ENCODE results near the gene MRPS17.
A peak's percentile ranks its signal among the peaks of the same experiment; 100 is the strongest.
"Not testable (repeated sequence)": the region's sequence is repeated elsewhere in the genome, so short reads cannot be mapped to it uniquely, and the experiment has no call there.

MRPS17 gene

DNA sequence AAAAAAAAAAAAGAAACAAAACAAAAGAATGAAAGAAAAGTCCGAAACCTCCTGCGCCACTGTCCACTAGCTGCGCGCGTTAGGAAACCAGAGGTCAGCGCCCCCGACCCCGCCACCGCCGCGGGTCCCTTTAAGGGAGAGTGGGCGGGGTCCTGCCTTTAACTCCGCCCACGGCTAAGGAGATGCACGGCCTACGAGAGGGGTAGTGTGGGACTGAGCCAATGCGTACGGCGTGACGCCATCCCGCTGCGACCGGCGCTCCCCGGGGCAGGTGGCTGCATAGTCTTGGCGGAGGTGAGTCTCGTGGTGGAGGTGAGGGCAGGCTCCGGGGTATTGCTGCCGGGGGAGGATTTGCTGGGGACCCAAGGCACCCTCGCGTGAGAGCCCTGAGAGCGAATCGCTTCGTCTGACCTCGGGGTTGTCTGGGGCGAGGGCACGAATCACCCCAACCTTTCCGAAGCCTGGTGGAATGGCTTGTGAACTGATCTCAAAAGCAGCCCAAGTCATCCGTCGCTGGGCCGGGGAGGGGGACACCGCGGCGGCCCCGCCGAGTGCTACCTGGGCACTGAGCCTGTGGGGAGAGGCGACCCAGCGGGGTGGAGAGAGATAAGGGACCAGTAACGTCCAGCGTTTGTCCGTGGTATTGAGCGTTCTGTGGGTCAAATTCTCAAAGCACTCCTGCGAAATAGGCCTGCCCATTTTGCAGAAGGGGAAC lies at the start of gene MRPS17:
Gene MRPS17, plus strand, starts transcription at position 241 of the 715 bp plus-strand sequence. CDS start 1,319 bp downstream, outside the sequence.
- DNase-seq, result peak; percentile 75 to 84

DNA sequence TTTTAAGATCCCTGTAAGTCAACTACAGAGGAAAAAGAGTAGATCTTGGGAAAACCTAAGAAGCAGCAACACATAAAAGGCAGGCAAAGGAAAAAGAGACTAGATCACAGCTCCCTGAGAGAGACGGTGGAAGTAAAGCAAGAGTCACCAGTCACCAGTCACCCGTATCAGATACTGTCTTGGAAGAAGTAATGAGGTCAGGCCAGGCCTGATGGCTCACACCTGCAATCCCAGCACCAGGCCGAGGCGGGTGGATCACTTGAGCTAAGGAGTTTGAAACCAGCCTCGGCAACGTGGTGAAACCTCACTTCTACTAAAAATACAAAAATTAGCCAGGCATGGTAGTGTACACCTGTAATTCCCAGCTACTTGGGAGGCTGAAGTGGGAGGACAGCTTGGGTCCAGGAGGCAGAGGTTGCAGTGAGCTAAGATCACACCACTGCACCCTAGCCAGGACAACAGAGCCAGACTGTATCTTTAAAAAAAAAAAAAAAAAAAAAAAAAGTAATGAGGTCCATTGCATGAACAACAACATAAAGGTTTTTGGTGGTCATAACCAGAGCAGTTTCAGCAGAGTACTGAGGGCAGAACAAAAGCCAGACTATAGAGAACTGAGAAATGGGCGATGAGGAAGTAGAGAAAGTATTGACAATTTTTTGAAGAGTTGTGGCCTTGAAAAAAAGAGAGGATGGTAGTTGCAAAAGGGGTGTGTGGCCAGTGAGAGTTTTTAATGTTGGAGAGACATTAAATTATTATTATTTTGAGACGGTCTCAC lies 47.5 kb upstream of the MRPS17 start:
- DNase-seq, result no peak

DNA sequence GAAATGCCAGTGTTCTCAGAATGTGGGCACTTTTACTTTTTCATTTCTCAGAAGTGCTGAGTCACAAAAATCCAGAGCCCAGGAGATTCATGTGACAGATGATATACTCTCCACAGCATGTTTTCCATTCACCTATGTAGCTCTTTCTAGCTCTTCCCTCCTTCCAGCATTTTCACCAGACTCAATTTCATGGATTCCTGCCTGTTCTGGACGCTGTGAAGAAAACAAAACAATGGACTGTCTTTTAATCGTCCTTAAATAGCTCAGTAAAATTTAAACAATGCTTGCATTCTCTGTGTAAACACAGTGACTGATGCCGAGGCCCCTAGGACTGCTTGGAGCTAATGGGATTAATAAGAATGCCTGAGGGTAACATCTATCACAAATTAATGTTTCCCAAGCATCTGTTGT lies 38.9 kb upstream of the MRPS17 start:
- DNase-seq, result peak; percentile 12 to 29

DNA sequence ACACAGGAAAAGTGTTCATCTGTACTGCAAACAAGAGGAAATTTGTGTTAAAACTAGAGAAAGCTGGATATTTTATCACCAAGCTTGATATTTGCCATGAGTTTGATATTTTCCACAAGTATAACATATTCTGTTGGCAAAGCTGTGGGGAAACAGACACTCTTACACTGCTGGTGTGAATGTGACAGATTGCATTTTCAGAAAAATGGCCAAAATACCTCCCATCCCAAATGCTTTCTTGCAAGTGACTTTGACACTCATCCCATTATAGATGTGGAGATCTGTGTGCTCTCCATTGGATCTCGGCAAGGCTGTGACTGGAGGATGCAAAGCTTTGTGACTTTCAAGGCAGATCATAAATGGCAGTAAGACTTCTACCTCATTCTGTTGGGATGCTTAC lies 33.9 kb upstream of the MRPS17 start:
- DNase-seq, result peak in 1 of 2 donors; percentile 4

DNA sequence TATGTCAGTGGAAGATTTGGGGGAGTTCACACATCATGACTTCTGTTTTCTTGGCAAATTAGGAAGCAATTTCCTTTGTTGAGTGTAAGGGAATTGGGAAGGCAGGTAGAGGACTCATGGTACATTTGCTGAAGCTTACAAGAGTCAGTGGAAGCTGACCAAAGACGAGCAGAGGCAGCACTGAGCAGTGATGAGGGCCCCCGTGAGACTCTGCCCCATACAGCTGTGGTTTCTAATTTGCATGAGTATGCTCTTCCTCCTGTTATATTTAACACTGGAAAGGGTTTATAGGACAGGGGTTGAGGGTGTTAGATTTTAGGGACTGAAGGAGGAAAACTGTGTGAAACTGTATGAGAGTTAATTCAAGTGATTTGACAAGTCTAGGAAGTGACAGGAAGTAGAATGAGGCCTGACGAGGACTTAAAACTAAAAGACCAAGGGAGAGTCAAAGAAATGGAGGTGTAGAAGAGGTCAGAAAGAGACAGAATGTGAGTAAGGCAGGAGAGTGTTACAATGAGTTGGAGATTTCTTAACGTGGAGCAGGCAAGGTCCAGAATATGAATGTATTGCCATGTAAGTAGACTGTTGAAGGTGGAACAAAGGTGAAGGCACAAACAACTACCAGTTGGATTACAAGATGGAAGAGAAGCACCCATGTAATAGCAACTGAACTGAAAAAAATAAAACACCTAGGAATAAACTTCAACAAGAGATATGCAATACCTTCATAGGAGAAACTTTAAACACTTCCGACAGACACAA lies 23.5 kb upstream of the MRPS17 start:
- DNase-seq, result no peak

DNA sequence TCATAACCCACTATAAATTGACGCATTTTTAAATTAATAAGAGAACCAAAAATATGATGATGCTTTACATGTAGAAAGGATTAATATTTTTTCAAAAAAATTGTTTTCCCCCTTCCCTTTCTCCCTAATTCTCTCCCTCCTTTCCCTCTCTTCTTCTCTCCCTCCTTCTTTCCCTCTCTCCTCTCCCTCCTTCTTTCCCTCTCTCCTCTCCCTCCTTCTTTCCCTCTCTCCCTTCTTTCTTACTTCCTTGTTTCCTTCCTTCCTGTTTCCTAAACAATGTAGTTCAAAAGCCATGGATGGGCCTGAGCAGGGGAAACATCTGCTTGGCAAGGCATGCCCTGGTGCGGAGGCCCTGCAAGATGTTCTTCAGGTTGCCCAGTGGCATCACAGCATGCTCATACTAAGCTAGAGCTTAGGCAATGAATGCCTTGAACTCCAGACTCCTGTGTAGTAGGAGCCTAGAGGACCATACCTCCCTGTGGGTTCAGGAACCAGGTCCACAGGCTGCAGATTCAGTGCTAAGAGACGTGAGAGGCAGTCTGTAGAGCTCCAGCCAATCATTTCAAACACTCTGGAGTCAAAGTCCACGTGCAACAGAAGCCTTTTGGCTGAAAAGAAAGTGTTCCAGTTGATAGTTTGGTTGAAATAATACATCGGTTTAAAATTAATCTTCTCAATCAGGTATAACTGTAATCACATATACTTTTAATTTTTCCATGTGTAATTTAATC lies 20.1 kb upstream of the MRPS17 start:
- no peak for DNase-seq

DNA sequence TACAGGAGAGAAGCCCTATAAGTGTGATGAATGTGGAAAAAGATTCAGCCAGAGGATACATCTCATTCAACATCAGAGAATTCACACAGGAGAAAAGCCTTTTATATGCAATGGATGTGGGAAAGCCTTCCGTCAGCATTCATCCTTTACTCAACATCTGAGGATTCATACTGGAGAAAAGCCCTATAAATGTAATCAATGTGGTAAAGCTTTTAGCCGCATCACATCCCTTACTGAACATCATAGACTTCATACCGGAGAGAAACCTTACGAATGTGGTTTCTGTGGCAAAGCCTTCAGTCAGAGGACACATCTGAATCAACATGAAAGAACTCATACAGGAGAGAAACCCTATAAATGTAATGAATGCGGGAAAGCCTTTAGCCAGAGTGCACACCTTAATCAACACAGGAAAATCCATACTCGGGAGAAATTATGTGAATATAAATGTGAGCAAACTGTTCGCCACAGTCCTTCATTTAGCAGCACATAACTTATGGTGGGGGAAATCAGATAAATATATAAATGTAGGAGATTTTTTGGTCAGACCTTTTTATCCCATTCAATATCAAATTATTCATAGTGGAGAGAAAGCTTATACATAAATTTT lies 12.1 kb upstream of the MRPS17 start:
- no peak for DNase-seq

DNA sequence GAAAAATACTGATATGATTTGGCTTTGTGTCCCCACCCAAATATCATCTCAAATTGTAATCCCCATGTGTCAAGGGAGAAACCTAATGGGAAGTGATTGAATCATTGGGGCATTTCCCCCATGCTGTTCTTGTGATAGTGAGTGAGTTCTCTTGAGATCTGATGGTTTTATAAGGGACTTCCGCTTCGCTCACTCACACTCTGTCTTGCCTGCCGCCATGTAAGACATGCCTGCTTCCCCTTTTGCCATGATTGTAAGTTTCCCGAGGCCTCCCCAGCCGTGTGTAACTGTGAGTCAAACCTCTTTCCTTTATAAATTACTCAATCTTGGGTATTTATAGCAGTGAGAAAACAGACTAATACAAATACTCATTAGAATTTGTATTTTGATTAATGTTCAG lies 5.1 kb upstream of the MRPS17 start:
- no peak for DNase-seq

DNA sequence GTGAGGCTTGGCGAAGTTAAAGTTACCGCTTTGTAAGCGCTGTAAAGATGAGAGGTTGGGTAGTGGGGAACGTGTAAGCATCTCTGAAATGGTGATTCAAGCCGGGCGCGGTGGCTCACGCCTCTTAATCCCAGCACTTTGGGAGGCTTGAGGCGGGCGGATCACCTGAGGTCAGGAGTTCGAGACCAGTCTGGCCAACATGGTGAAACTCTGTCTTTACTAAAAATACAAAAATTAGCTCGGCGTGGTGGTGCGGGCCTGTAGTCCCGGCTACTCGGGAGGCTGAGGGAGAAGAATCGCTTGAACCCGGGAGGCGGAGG lies 635 bp downstream of the MRPS17 start:
- not testable (repeated sequence) for DNase-seq

DNA sequence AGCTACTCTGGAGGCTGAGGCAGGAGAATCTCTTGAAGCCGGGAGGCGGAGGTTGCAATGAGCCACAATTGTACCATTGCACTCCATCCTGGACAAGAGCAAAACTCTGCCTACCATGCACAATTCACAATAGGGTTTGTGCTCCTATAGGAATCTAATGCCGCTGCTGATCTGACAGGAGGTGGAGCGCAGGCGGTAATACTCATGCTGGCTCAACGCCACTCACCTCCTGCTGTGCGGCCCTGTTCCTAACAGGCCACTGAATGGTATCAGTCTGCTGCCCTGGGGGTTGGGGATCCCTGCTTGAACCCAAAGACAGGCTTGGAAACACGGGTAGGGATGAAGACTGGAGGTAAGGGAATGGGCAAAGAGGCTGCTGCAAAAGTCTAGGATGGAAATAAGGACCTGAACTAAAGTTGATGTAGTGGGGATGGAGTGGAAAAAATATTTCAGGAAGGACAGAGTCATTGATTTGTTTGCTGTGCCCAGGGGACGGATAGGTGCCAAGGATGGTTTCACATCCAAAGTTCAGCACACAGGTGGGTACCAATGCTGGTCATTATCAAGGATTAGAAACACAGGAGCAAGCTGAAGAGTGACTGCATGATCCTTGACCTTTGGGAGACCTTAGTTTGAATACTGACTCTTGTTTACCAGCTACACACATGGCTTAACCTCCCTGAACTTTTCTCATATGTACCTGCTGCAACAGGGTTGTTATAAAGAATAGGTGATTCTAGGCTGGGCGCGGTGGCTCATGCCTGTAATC lies 2.2 kb downstream of the MRPS17 start:
- no peak for DNase-seq

DNA sequence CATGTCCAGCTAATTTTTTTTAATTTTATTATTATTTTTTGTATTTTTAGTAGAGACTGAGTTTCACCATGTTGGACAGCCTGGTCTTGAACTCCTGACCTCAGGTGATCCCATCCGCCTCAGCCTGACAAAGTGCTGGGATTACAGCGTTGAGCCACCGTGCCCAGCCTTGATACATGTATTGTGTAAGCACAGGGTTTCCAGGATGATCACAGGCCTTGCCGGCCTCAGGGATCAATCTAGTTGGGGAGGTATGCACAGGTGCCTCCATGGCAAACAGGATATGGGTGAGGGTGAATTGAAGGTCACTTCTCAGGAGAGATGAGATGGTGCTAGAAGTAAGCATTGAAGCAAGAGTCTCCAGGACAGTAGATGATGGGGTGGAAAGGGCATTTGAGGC lies 5.5 kb downstream of the MRPS17 start:
- DNase-seq, result no peak

DNA sequence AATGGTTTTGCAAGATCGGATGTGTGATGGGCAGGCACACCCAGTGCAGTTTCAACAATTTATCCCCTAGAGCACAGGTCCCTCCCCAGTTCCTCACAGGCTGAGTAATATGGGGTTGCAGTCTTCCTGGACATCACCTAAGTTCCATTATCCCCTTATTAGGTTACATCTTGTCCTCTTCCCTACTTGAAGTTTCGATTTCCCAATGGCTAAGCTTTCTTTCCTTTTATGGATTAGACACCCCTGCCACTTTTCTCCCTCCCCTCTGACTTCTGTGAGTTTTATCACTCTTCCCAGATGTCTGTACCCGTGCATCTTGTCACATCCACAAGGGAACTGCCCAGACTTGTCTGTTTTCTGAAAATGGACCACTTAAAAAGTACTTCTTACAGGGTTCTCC lies 10.3 kb downstream of the MRPS17 start:
- no peak for DNase-seq

DNA sequence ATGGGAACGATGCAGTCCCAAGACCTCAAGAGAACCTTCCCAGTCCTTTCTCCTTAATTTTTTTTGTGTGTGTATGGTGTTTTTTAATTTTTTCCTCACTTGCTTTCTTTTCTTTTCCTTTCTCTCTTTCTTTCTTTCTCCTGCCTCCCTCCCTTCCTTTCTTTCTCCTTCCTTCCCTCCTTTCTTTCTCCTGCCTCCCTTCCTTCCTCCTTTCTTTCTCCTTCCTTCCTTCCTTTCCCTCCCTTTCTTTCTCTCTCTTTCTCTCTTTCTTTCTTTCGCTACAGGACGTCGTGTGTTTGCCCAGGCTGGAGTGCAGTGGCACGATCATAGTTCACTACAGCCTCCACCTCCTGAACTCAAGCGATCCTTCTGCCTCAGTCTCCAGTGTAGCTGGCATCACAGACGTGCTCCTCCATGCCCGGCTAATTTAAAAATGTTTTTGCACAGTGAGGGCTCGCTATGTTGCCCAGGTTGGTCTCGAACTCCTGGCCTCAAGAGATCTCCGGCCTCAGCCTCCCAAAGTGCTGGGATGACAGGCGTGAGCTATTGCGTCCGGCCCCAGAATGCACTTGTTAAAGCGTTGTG lies 12.0 kb downstream of the MRPS17 start:
- DNase-seq, result no peak

DNA sequence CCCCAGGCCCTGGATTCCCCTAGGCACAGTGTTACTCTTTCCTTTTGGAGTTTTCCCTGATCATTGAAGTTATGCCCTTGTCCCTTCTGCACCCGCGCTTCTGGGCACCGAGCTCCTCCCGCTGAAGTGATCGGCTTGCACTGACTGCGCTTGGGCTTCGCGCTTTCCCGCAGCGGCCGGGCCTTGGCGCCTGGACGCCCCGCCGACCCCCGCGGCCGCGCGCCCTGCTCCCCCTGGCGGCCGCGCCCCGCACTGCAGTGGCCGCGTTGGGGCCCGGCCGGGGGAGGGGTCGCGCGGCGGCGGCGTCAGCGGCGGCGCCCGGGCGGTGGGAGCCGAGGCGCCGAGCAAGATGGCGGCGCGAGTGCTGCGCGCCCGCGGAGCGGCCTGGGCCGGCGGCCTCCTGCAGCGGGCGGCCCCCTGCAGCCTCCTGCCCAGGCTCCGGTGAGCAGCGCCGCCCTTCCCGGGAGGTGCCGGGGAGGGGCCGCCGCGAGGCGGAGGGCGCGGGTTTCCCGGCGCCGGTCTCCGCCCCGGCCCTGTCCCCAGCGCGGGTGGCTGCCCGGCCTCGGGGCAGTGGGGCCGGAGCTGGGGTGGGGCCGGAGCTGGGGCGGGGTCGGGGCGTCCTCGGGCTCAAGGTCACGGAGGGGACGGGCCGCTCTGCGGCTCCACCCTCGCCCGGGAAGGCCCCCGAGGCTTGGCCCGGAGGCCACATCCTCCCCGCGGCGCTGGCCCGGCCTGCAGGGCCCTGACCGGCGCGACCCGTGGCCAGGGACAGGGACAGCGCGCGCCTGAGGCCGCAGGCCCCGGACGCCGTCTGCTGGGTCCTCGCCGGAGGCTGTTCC lies 12.8 kb downstream of the MRPS17 start, which contains the start of gene NIPSNAP2:
Gene NIPSNAP2, plus strand, starts transcription at position 325 of the 839 bp plus-strand sequence. Its CDS starts 25 bp downstream, at position 350.
- peak; percentile 72 to 75 for DNase-seq

DNA sequence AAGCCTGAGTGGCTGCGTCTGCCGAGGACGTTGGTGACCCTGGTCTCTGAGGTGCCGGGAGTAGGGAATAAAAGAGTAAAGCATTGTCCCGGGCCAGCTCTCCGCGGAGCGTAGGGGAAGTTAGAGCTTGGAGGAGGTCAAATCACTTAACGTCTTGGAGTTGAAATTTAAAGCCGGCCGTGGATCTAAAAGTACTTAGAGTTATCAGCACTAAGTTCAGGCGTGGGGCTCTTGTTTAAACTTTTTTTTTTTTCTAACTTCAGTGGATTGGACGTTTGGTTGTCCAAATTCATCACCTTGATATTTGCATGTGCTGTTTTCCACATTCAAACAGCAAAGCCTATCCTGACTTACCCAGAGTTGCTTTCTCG lies 13.4 kb downstream of the MRPS17 start:
- DNase-seq, result peak in 1 of 2 donors; percentile 58

DNA sequence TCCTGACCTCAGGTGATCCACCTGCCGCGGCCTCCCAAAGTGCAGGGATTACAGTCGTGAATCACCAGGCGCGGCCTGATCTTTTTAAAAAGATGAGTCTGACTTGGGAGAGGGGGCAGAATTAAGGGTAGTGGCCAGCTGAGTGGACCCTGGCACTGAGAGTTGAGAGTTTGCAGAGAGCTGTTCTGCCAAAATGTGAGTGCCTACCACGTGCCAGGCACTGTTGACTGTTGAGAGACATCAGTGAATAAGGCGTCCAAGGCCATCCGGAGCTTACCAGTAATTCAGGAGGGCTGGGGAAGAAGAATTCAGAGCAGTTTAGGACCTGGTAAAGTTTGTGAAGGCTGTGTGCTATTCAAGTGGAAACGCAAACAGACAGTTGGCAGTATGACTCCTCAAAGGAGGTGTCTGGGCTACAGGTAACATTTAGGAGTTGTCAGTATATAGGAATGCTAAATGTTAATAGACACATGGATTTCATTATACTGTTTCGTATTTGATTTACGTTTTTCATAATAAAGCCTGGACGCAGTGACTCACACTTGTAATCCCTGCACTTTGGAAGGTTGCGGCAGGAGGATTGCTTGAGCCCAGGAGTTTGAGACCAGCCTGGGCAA lies 14.2 kb downstream of the MRPS17 start:
- peak in 1 of 2 donors; percentile 9 for DNase-seq

DNA sequence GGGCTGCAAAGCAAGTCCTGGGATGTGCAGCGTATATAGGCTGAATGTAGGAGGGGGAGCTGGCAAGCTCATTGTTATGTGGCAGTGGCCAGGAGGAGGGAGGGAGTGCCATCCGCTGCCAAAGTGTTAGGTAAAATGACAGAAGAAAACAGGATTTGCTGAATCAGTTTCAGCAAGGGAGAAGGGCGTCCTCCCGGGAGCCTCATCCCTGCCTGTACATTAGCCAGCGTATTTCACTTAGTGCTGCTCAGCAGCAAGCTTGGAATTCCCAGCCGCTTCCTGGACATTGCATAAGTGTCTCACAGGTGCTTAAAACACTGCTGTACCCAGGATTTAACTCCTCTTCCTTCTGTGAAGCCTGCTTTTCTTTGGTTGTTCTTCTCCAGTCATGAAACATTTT lies 15.2 kb downstream of the MRPS17 start:
- DNase-seq, result no peak

DNA sequence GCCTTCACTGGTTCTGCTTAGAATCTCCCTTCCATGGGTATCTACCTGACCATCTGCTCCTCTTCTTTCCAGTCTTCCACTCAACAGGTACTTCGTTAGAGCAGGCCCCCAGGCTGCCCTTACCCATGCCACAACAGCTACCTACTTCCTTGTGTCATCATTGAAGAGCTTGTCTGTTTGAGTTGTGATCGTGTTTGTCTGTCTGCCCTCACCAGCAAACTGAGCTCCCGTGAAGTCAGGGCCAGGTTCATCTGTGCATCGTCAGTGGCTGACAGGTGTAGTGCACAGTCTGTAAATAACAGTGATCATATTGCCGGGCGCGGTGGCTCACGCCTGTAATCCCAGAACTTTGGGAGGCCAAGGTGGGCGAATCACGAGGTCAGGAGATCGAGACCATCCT lies 17.7 kb downstream of the MRPS17 start:
- no peak for DNase-seq

DNA sequence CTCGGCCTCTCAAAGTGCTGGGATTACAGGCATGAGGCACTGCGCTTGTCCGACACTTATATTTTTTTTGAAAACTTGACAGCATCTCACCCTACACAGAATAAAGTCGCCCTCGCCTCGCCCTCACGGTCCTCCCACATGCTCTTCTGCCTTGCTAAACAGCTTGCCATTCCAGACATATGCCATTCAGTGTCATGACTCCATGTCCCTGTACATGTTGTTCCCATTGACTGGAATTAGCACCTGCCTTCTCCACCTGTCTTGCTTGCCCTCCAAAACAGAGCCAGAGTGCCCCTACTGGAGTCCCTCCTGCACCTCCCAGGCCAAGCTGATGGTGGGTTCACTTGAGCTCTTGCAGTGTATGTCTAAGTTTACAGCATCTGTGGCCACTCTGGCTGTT lies 18.9 kb downstream of the MRPS17 start:
- no peak for DNase-seq

DNA sequence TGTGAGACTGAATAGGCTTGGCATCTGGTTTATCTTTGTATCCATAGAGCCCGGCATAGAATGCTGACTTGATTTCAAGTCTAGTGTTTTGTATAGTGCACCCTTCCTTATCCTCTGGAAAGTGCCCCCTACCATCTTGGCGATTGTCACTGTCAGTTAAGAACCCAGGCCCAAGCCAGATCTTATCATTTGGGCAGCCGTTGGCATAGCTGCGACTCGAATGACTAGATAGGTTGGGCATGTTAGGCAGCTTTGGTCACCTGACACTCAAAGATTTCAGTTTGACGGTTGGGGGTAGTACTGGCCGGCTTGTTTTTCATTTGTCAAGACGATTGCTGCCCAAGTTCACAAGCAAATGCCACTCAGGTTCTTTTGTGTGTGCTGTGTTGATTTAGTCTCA lies 19.3 kb downstream of the MRPS17 start:
- no peak for DNase-seq
